Activated CD4-positive, alpha-beta T cell treated with anti-CD3 and anti-CD28 coated beads for 36 hours (primary cell): ENCODE data around the gene CEMIP2. TPM values are rescaled to one million over a fixed set of nuclear protein-coding genes. Genes with fewer than 3 reads are reported as not detected.
A peak's percentile ranks its signal among the peaks of the same experiment; 100 is the strongest.

ENCODE experiments used
- ATAC-seq: fragments of 200-7000 bp; cut with Tn5 transposase; one replicate; pipeline ENCODE4 v1.10.0; 2021; ENCODE audit warnings: mild to moderate bottlenecking, moderate library complexity
- CTCF ChIA-PET: fragments of 350-600 bp; sonication (Branson Sonifier 250); formaldehyde crosslinking; loops from one replicate; lab custom pipeline; 2021; ENCODE audit warnings: antibody characterized with exemption; lab: Charles Lee
- POLR2A ChIA-PET: fragments of 350-600 bp; sonication (Branson Sonifier 250); formaldehyde crosslinking; loops from one replicate; lab custom pipeline; 2021; ENCODE audit warnings: antibody characterized with exemption, inconsistent platforms; lab: Charles Lee
- DNase-seq: peaks from one replicate; pipeline ENCODE4 v3.0.0-alpha.2; 2020
- H3K27ac Mint-ChIP-seq: one replicate; pipeline ENCODE4 v1.8.0; 2021; ENCODE audit warnings: mixed read lengths
- H3K27me3 Mint-ChIP-seq: one replicate; pipeline ENCODE4 v1.8.0; 2021; ENCODE audit warnings: mixed read lengths
- H3K36me3 Mint-ChIP-seq: one replicate; pipeline ENCODE4 v1.8.0; 2021; ENCODE audit warnings: low read depth, mixed read lengths
- H3K4me1 Mint-ChIP-seq: one replicate; pipeline ENCODE4 v1.8.0; 2021; ENCODE audit warnings: mixed read lengths
- H3K4me3 Mint-ChIP-seq: one replicate; pipeline ENCODE4 v1.8.0; 2021; ENCODE audit warnings: mild to moderate bottlenecking, moderate library complexity, mixed read lengths
- H3K9me3 Mint-ChIP-seq: one replicate; pipeline ENCODE4 v1.8.0; 2021; ENCODE audit warnings: low read depth, mixed read lengths
- intact Hi-C, 2 experiments: fragments of 100-400 bp; cut with DNase I in 1 of 2; cut with micrococcal nuclease in 1 of 2; formaldehyde crosslinking; loops; one replicate each; pipeline versions ENCODE4 v1.14.2 to v1.15.1; 2022 to 2024; cut with DNase I, micrococcal nuclease
- total RNA-seq, 2 experiments: library from RNA; stranded (reverse); gene quantifications; one replicate each; pipeline ENCODE4 v1.2.3, GENCODE V29; 2021

The CEMIP2 gene
- total RNA-seq, 2 experiments from 2014 or later: 34.1 to 41.0 TPM

DNA sequence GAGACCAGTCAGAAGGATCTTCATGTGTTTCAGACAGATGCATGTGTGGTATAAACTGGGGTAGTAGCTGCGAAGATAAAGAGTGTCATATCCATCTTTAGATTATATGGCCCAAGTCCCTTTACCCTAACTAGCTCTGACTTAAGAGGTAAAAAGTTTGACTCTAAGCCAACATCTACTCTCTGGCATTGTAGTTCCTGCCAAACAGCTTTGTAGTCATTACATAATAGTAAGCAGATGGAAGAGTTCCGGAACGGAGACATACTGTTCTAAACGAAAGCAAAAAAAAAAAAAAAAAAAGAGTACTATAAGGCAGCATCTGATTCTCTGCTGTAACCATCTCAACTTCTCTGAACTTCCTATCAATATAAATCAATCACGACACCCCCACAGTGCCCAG is 48.8 kb downstream of the CEMIP2 start:
- intact Hi-C loops: loop anchor here in 1 of 2 experiments (5.0 kb wide), 1 partner anchor 117 kb away; no protein-coding TSS in a partner anchor
- Mint-ChIP-seq H3K4me1 (peaks cover 6% of the 10 kb centered on the region), H3K27ac (no peak overlapping the region), H3K4me3 (no peak overlapping the region), H3K9me3 (no peaks in the 10 kb centered on the region), H3K36me3 (peaks cover 34% of the 10 kb centered on the region), H3K27me3 (no peaks in the 10 kb centered on the region)
- POLR2A ChIA-PET: interaction anchor here (0.5 to 1.0 kb wide), 3 partner anchors 20 to 49 kb away, joined by 4 to 5 read pairs (median 5); no protein-coding TSS in a partner anchor
- CTCF ChIA-PET: no interaction called here
- ATAC-seq (no peak), DNase-seq (no peak)

DNA sequence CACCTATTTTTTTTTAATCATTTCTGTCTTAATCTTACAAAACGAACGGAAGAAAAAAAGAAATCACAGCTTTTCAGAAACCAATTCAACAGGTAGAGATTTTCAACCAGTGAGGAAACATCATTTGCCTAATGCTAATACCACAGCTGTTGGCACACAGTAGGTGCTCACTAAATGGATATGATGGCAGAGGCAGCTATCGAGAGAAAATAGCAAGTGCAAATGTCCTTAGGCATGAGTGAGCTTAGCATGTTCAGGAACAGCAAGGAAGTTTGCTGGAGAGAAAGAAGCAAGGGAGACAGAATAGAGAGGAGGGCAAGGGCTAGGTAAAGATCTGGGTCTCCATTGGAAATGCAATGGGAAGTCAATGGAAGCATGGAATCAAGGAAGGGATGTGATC is 49.2 kb downstream of the CEMIP2 start:
- intact Hi-C loops: loop anchor here in 1 of 2 experiments (5.0 kb wide), 1 partner anchor 117 kb away; no protein-coding TSS in a partner anchor
- H3K4me1 Mint-ChIP-seq: peaks cover 6% of the 10 kb centered on the region
- ATAC-seq: no peak
- no peaks in the 10 kb centered on the region for H3K9me3 Mint-ChIP-seq
- ChIA-PET CTCF (interaction anchor here (3.5 kb wide), 1 partner anchor 8 kb away, joined by 14 read pairs; no protein-coding TSS in a partner anchor), POLR2A (interaction anchor here (0.7 kb wide), 1 partner anchor 25 kb away, joined by 4 read pairs; no protein-coding TSS in a partner anchor)
- H3K4me3 Mint-ChIP-seq: no peak overlapping the region
- H3K27me3 Mint-ChIP-seq: no peaks in the 10 kb centered on the region
- H3K36me3 Mint-ChIP-seq: peaks cover 35% of the 10 kb centered on the region
- DNase-seq: no peak
- H3K27ac Mint-ChIP-seq: no peak overlapping the region

DNA sequence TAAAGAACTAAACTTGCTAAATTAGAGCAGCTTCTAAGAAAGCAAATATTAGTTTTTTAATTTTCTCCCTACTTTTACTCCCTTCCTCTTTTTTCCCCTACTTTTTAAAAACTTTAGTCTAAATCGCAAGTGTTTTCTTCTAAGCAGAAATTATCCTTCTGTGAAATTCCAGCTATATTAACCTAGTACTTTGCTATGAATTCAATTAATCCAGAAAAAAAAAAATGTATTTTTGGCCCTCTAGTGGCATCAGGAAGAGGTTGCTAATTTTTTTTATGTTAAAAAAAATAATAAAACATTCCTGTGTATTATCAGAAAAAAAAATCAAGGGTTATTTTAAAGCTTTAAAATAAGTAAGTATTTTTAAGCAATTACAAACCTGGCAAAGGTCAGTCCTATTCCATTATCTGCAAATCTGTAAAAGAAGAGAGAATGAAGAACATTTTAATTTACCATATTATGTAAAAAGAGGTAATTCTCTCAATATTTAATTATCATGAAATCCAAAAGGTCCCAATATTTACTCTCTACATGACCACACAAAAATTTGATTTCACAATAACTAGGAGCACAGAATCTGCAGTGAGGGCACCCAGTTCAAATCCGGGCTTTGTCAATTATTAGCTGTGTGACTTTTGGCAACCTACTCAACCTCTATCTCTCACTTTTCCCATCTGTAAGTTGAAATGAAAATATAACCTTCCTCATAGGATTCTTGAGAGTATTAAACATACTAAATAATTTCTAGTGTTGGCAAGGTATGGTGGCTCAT is 52.0 kb downstream of the CEMIP2 start:
- Mint-ChIP-seq H3K4me3 (no peak overlapping the region), H3K27ac (no peak overlapping the region), H3K27me3 (no peaks in the 10 kb centered on the region), H3K9me3 (no peaks in the 10 kb centered on the region), H3K4me1 (peaks cover 3% of the 10 kb centered on the region), H3K36me3 (peaks cover 30% of the 10 kb centered on the region)
- intact Hi-C loops: loop anchor here in 1 of 2 experiments (5.0 kb wide), 1 partner anchor 114 kb away; no protein-coding TSS in a partner anchor
- ATAC-seq (no peak), DNase-seq (no peak)
- ChIA-PET POLR2A (no interaction called here), CTCF (interaction anchor here (0.5 to 3.5 kb wide), 24 partner anchors 9 to 1316 kb away, joined by 3 to 15 read pairs (median 3); no protein-coding TSS in a partner anchor)

DNA sequence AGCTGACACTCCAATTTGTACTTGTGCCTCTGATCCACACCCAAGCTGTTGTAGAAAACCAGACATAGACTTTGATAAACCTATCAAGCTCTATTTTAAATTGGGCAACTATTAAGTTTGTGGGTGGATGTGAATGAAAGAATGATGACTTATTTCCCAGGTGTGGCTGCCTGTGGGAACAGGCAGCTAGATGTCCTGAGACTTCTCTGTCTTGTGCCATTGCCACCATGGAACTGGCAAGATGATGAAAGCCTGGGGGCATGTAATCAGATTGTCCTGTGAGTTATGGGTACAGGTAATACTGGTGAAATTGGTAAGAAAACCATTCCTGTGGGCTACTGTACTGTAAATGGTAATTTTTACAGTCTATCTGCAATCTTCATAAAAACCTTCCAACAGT is 57.5 kb downstream of the CEMIP2 start:
- no peak for ATAC-seq

DNA sequence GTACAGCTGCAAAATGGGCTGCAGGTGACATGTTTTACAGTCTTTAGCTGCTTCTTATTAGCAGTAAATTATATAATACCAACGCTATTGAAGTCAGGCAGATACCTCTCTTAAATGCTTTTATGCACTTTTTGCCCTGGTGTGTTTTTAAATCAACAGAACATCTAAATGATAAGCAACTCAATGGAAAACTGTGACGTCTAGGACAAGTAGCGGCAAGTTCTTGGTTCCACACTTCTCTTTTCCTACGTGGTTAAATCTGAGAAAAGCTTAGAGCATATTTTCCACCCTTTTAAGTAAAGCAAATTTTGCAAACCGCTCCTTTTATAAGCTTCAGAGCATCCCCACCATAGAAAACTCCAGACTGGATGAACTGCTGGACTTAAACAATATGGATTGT is 58.1 kb downstream of the CEMIP2 start:
- peak; percentile 5 for ATAC-seq
- peaks cover 19% of the 10 kb centered on the region for H3K4me1 Mint-ChIP-seq

More for the DNA sequence above, 57.5 kb downstream of the CEMIP2 start:
- H3K36me3 Mint-ChIP-seq: peaks cover 35% of the 10 kb centered on the region
- H3K9me3 Mint-ChIP-seq: no peaks in the 10 kb centered on the region
- intact Hi-C loops: loop anchor here in 1 of 2 experiments (5.0 kb wide), 1 partner anchor 51 kb away; no protein-coding TSS in a partner anchor
- H3K4me3 Mint-ChIP-seq: no peak overlapping the region
- ChIA-PET CTCF (no interaction called here), POLR2A (no interaction called here)
- H3K27ac Mint-ChIP-seq: no peak overlapping the region
- peaks cover 17% of the 10 kb centered on the region for H3K4me1 Mint-ChIP-seq
- H3K27me3 Mint-ChIP-seq: no peaks in the 10 kb centered on the region
- DNase-seq: no peak

DNA sequence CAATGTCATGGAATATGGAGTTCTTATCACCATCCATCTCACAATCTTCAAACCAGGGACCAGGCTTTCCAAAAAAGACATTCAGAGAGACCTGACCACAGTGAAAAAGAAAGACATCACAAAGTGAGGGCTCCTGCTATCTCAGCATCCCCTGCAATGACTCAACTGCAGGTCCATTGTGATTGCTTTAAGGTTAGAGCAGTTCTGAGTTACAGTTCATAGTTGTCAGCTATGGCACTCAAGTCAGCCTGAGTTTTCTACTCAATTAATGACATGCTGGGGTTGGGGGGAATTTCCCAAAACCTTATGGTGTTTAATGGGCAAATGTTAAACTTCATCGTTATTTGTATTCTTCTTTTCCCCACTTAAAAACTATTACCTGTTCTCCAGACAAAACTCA is 58.9 kb downstream of the CEMIP2 start:
- ChIA-PET POLR2A (no interaction called here), CTCF (interaction anchor here (0.9 to 1.2 kb wide), 2 partner anchors 10 to 81 kb away, joined by 3 to 4 read pairs; no protein-coding TSS in a partner anchor)
- Mint-ChIP-seq H3K9me3 (no peaks in the 10 kb centered on the region), H3K36me3 (peaks cover 39% of the 10 kb centered on the region), H3K4me1 (peaks cover 21% of the 10 kb centered on the region), H3K27me3 (no peaks in the 10 kb centered on the region), H3K27ac (peak overlapping the region; percentile 27), H3K4me3 (no peak overlapping the region)
- ATAC-seq (peak; percentile 80), DNase-seq (peak; percentile 9)
- intact Hi-C loops: no loop called here

More for the DNA sequence above, 58.1 kb downstream of the CEMIP2 start:
- DNase-seq: no peak
- Mint-ChIP-seq H3K9me3 (no peaks in the 10 kb centered on the region), H3K27me3 (no peaks in the 10 kb centered on the region), H3K36me3 (peaks cover 35% of the 10 kb centered on the region), H3K27ac (no peak overlapping the region), H3K4me3 (no peak overlapping the region)
- intact Hi-C loops: loop anchor here in 1 of 2 experiments (5.0 kb wide), 1 partner anchor 52 kb away; no protein-coding TSS in a partner anchor
- ChIA-PET POLR2A (no interaction called here), CTCF (interaction anchor here (0.6 to 0.9 kb wide), 2 partner anchors 12 to 82 kb away, joined by 3 read pairs; no protein-coding TSS in a partner anchor)

DNA sequence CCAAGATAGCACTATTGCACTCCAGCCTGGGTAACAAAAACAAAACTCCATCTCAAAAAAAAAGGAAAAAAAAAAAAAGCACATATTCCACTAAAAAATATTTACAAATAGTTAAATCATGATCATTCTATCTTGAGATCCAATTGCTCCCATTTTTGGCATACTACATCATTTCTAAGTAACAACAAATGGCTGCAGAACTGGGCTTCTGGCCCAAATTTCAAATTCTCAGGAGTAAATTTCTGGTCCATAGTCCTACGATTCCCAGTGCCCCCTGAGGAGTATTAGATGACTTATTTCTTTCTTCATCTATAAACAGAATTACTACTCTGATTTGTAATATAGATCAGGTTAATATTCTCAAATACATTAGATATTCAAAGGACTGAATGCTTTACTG is 62.1 kb downstream of the CEMIP2 start:
- CTCF ChIA-PET: no interaction called here
- Mint-ChIP-seq H3K4me3 (no peak overlapping the region), H3K4me1 (peaks cover 21% of the 10 kb centered on the region), H3K27me3 (no peaks in the 10 kb centered on the region), H3K27ac (no peak overlapping the region), H3K36me3 (peaks cover 39% of the 10 kb centered on the region), H3K9me3 (no peaks in the 10 kb centered on the region)
- DNase-seq: no peak
- ATAC-seq: no peak
- intact Hi-C loops: no loop called here
- POLR2A ChIA-PET: no interaction called here

DNA sequence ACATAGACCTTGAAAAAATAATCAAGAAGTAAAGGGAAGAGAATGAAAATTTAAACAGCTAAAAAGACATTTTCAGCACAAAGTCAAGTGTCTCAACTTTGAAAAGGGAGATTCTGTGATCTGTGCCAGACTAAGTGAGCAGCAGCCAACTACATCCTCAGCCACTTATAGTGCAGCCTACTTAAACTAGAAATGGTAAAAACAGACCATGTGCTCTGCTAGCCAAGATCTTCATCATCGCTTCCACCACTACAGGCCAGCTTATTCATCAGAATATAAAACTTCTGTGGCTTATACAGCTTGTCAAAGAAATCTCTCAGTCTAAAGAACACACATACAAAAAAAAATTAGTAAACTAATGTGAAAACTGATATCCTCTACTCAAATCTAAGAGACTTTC is 63.5 kb downstream of the CEMIP2 start:
- ChIA-PET CTCF (interaction anchor here (1.3 kb wide), 1 partner anchor 11 kb away, joined by 3 read pairs; no protein-coding TSS in a partner anchor), POLR2A (no interaction called here)
- Mint-ChIP-seq H3K27me3 (no peaks in the 10 kb centered on the region), H3K36me3 (peaks cover 44% of the 10 kb centered on the region), H3K27ac (peak overlapping the region; percentile 21), H3K4me3 (no peak overlapping the region), H3K4me1 (peaks cover 9% of the 10 kb centered on the region), H3K9me3 (no peaks in the 10 kb centered on the region)
- intact Hi-C loops: no loop called here
- no peak for DNase-seq
- peak; percentile 49 for ATAC-seq

DNA sequence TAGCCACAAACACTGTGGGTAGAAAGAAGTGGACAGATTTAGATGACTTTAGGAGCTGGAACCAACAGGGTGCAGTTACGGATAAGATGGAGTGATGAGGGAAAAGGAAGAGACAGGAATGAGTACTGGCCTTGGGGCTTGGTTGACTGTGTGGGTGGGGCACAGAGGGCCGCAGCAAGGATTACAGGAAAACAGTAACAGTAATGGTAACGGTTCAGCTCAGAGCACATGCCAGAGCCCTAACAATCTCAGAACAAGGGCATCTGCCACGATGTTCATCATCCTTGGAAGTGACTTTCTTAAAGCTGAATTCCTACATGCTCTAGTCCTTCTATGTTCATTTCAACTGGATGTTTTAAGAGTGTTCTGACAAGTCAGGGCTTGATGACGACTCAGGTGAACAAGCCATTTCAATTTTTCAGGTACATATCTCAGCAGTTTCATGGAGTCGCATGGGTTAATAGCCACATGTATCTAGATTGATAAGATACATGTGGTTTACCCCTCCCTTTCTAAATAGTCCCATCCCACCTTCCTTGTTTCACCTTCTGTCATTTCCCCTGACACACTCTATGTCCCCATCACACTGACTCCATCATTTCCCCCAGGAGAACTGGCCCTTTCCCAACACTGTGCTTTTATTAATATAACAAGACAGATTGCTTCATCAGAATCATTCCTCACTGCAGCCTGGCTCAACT is 65.0 kb downstream of the CEMIP2 start:
- ChIA-PET POLR2A (no interaction called here), CTCF (interaction anchor here (1.0 kb wide), 1 partner anchor 14 kb away, joined by 3 read pairs; no protein-coding TSS in a partner anchor)
- ATAC-seq: no peak
- intact Hi-C loops: no loop called here
- Mint-ChIP-seq H3K36me3 (peaks cover 48% of the 10 kb centered on the region), H3K9me3 (no peaks in the 10 kb centered on the region), H3K27ac (peak overlapping the region; percentile 16), H3K4me1 (peaks cover 4% of the 10 kb centered on the region), H3K27me3 (no peaks in the 10 kb centered on the region), H3K4me3 (no peak overlapping the region)
- DNase-seq: no peak

DNA sequence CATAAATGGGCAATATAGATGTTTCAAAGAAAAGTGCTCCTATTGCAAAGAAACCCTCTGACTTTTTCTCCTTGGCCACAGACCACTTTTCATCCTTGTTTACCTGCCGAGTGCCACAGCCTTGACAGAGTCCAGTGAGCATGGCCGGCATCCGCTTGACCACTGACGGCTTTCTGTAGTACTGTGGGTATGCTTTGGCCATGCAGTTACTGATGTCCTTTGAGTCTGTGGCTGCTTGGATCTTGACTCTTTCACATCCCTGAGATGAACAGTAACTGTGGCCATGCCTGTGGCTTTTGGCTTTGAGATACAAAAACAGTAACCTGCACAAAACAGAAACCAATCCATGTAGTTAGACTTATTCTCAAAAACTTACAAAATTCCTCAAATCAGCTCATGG is 70.4 kb downstream of the CEMIP2 start:
- intact Hi-C loops: no loop called here
- H3K27ac Mint-ChIP-seq: no peak overlapping the region
- H3K4me1 Mint-ChIP-seq: no peaks in the 10 kb centered on the region
- DNase-seq (no peak), ATAC-seq (no peak)
- ChIA-PET POLR2A (no interaction called here), CTCF (no interaction called here)
- peaks cover 49% of the 10 kb centered on the region for H3K36me3 Mint-ChIP-seq
- H3K4me3 Mint-ChIP-seq: no peak overlapping the region
- H3K9me3 Mint-ChIP-seq: no peaks in the 10 kb centered on the region
- no peaks in the 10 kb centered on the region for H3K27me3 Mint-ChIP-seq

DNA sequence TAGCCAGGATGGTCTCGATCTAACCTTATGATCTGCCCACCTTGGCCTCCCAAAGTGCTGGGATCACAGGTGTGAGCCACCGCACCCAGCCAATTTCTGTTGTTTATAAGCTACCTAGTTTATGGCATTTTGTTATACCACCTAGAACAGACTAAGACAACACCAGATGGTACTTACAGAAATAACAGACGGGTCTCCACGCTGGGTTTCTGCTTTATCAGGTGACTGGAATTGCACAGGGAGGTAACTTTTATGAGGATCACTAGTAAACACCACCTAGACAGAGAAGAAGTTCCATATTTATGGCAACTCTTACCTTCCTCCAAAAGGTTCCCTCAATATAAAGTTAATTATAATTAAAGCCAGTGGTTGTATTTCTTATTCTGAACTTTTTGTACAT is 74.0 kb downstream of the CEMIP2 start:
- Mint-ChIP-seq H3K4me3 (no peak overlapping the region), H3K36me3 (peaks cover 52% of the 10 kb centered on the region), H3K27ac (no peak overlapping the region), H3K9me3 (no peaks in the 10 kb centered on the region), H3K4me1 (peaks cover 8% of the 10 kb centered on the region), H3K27me3 (no peaks in the 10 kb centered on the region)
- ATAC-seq (no peak), DNase-seq (no peak)
- intact Hi-C loops: no loop called here
- CTCF ChIA-PET: interaction anchor here (1.0 kb wide), 1 partner anchor 22 kb away, joined by 3 read pairs; no protein-coding TSS in a partner anchor
- POLR2A ChIA-PET: no interaction called here
